Lower leg skin (tissue), 3 donors: Measurements from ENCODE around the gene INSRR.

ENCODE experiments used
- CTCF ChIP-seq, 3 donors: fragments of 450-650 bp; IDR thresholded peaks; one replicate each; pipeline ENCODE4 v1.5.1; 2016; ENCODE audit warnings: antibody characterized with exemption in 3 of 3, mild to moderate bottlenecking in 3 of 3, moderate library complexity in 2 of 3
- POLR2A ChIP-seq, 2 donors: fragments of 450-650 bp; IDR thresholded peaks; one replicate each; pipeline ENCODE4 v1.6.1; 2016 to 2017; ENCODE audit warnings: antibody characterized with exemption in 2 of 2, mild to moderate bottlenecking in 1 of 2, moderate library complexity in 1 of 2

- TF ChIP-seq CTCF (IDR thresholded peaks at IDR 0.05) (no peak), POLR2A (IDR thresholded peaks at IDR 0.05) (no peak)
Observed at GRCh38 chr1:156898161-156898566, 39.2 kb upstream of the INSRR start.
